GM18498 (cell line): Measurements from ENCODE around the gene TDRD15.
"Not testable (repeated sequence)": the region's sequence is repeated elsewhere in the genome, so short reads cannot be mapped to it uniquely, and the experiment has no call there.

Experiments
- ATAC-seq: cut with Tn5 transposase; IDR thresholded peaks from one replicate; pipeline ENCODE4 v1.9.1; 2021; ENCODE audit warnings: mild to moderate bottlenecking, moderate library complexity; ENCODE audit not compliant: unreplicated experiment

TDRD15 gene

DNA sequence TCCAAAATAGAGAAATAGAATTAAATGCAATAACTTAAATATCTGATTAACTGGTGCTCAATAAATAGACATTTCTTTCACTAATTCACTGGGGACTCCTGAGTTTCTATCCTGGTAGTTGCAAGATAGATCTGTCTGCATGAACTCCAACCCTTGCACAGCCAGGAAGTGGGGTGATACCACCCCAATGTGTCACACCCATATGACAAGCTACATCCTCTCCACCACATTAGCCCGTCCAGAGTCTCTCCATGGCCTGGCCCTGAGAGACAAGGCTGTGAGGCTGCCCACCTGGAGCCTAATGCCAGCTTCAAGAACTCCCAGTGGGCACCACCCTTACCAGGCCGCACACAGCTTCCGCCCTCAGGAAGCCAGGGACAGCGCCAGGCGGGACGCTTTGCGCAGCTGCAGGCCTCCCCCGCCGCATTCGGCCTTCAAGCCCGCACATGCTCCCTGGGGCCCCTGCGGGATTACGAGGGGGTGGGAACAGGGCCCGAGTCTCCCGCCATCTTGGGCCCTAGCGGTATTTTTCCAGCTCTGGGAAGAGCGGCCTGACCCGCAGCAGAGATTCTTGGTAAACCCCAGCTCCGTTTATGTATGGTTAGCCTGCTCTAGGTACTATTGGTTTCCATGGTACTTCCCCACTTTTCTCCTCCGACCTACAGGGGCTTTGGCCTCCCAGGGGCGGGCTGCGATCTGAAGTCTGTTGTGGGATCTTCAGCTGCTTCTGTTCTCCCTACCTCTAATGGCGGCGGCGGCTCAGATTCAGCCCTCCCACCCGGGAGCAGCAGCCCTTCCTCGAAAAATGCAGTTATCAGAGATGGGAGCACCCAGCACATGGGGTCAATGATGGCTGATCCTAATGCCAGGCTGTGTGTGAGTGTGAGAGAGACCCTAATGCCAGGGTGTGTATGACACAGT lies at the start of gene TDRD15:
TSS of gene TDRD15 (plus strand) at position 496 of the 921 bp plus-strand sequence. CDS start 13,500 bp downstream, outside the sequence.
- ATAC-seq, result no peak

DNA sequence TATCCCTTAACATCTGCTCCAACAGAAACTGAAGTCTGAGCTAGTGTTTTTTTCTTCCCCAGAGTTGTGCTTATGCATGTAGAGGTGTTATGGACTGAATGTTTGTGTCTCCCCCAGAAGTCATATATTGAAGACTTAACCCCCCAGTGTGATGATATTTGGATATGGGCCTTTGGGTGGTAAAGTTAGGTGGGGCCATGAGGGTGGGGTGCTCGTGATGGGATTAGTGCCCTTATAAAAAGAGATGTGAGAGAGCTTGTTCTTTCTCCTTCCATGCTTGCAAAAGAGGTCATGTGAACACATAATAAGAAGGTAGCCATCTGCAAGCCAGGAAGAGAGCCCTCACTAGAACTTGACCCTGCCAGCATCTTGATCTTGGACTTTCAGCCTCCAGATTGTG lies 45.5 kb upstream of the TDRD15 start:
- ATAC-seq, result no peak

DNA sequence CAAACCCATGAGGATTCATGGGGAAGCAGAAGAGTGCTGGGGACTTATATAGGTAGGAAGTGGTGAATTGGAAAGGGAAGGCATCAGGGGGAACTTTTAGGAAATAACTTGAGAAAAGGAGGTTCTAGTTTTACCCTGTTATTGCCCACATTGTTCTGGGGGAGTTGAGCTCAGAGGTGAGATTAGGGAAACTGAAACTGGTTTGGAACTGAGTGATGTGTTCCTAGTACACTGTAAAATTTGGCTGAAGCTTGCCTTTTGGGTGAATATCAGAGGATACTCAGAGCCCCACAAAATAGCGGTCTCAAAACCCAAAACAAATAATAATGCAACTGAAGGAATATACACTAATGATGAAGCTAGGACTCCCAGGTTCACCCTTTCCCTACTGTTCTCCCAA lies 40.3 kb upstream of the TDRD15 start:
- no peak for ATAC-seq

DNA sequence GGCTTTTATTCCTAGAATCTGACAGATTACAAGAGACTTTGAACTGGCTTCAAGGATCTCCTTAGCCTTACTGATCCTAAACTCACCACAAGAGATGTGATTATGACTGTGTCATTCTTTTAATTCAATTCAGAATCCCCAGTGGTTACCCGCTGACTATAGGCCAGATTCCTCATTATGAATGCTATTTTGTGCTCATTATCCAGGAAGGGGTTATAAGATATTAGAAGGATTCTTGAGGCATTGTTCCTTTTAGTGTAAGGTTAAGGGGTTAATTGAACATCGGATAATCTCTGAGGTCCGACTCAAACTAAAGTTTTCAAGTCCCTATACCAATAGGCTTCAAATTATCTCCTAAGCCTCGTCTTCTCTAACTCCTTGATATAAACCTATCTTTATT lies 39.4 kb upstream of the TDRD15 start:
- ATAC-seq, result no peak

DNA sequence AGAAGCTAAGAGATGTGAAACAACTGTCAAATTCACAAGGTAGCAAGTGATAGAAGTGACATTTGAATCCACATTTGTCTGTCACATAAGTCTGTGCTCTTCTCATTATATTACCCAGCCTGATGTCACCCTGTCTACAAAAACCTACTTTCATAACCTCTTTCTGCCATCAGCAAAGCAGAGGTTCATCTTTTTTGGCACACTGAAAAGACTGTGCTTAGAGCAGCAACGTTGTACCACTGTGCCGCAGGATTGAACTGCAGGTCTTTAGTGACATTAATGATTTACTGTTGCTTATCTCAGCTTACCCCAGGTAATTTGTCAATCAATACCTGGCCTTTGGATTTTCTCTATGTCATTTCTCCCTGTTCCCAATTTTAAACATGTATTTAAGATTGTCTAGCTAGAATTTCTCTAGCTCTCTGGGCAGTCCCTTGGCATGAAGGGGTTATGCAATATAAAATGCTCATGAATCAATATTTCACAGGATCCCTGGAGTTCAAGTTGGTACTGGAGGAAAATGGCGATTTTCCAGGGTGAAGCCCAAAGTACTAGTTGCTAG lies 31.4 kb upstream of the TDRD15 start:
- no peak for ATAC-seq

DNA sequence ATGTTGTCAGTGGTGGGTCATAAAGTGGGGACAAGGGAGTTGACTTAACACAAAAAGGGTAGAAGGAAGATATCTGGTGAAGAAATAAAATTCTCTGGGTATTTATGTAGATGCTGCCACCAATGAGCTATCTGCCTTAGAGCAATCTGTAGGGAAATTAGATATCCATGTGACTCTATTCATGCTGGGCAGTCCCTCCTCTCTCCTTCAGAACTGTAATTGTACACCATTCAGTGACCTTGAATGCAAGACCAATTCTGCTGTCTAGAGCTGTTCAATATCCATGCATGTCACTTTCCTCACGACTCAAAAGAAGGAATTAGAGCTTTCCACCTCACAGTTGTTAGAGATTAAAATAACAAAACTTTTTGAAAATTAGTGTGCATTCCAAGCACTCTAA lies 28.6 kb upstream of the TDRD15 start:
- ATAC-seq, result no peak

DNA sequence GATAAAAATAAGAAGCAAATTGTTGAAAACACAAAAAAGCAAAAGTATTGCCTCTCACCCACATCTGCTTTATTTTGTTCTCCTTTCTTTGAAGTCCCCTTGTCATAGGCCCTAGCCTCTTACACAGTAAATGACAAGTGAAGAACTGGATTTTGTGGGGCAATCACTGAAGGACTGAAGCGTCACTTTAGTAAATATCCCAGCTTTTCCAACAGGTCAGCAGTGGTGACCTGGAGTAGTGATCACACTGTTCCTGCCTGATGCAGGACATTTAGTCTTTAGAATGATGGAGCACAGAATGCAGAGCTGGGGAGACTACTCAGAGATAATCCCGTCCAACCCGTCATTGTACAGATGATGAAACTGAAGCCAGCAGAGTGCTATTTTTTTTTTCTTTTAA lies 28.1 kb upstream of the TDRD15 start:
- ATAC-seq, result no peak

DNA sequence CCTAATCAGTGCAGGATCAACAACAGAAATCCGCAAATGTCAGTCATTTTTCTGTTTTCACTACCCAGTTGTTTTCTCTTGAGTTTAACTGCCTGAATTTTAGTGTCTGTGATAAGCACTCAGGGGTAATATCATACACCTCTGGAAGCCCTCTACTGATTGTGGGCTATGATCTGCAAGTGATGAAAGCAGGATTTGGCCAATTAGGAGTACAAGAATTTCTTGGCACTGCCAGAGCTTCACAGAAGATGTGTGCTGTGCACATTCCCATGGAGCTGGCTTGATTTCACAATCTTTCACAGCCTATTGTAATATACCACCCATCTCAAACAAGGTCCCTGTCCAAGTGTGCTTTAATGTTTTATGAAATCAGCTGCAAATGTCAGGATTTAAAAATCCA lies 27.3 kb upstream of the TDRD15 start:
- ATAC-seq, result no peak

DNA sequence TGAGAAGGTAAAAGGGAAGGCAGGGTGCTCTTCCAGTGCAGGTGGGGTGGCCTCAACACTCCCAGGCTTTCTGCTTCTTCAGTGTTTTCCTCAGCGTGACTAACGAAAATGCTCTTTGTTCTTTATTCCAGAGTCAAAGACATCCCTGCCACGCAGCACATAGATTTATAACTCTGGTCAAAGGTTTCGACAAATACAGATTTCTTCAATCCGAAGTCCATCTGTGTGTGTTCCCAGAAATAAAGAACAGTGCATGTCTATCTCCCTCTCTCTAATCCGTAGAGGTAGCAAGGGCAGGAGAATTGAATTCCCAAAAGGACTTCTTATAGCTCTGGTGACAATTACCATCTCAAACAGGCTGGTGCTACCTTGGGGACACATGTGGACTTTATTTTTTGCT lies 26.4 kb upstream of the TDRD15 start:
- ATAC-seq, result no peak

DNA sequence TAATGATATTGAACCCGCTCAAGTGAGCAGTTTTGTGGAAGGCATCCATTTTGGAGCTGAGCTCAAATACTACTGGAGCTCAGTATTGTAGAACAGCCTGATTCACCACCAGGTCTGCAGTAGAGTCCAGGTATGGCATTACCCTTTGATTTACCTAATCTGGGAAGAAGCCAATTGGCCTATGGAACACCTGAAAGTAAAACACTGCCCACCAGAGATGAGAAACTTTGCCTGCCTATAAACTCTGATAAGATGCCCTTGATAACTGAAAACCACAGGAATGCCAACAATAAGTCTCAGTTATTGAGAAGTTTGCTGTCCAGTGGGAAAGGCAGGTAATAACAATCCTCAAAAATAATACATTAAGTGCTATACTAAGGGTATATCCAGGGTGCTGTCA lies 25.5 kb upstream of the TDRD15 start:
- no peak for ATAC-seq

DNA sequence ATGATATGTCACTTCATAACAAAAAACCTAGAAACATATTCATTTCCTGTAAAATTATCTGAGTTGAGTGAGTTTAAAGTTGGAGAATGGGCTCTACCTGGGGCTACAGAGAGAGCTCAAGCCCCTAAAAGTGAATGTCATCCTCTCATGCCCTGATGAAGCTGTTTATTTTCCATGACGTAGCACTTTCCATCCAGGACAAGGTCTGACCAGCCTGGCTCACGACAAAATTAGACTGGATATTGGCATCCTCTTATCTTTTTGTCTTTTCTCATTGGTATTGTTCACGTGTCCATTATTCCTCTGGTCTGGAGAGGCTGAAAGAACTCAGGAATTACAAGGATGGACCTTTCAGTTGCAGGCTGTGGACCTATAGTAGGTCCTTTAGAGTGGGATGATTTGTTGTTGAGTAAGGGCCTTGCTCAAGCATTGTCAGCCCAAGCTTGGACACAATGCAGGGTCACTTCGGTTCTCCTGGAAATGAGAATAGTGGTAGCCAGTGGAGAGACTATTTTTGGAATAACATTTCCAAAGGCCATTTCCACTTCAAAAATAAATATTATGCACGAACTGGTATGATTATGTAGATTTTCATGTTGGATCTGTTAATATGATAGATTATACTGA lies 24.4 kb upstream of the TDRD15 start:
- no peak for ATAC-seq

DNA sequence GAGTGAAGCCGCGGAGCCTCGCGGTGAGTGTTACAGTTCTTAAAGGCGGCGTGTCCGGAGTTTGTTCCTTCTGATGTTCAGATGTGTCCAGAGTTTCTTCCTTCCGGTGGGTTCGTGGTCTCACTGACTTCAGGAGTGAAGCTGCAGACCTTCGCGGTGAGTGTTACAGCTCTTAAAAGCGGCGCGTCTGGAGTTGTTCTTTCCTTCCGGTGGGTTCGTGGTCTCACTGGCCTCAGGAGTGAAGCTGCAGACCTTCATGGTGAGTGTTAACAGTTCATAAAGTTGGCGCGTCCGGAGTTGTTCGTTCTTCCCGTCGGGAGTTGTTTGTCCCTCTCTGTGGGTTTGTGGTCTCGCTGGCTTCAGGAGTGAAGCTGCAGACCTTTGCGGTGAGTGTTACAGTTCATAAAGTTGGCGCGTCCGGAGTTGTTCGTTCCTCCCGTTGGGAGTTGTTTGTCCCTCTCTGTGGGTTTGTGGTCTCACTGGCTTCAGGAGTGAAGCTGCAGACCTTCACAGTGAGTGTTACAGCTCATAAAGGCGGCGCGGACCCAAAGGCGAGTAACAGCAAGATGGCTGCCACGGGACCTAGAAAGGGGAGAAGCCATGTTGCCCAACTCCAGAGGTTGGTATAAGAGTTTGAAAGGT lies 22.1 kb upstream of the TDRD15 start:
- ATAC-seq, result not testable (repeated sequence)

DNA sequence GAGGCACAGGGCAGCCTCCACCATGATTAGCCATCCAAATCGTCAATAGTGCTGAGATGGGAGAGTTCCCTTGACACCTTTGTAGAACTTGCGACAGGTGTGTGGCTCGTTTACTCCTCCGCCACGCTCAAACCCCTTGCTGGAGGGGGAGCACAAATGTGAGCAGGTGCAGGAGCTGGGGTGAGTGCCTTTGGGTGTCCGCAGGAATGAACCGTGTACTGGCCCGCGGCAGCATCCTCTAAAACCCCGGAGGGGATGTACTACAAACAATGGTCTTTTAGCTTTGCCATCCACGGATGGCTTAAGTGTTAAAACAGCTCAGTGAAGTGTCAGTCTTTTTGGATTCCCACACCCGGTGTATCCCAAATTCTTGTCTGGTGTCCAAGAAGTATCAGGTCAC lies 21.4 kb upstream of the TDRD15 start:
- no peak for ATAC-seq

DNA sequence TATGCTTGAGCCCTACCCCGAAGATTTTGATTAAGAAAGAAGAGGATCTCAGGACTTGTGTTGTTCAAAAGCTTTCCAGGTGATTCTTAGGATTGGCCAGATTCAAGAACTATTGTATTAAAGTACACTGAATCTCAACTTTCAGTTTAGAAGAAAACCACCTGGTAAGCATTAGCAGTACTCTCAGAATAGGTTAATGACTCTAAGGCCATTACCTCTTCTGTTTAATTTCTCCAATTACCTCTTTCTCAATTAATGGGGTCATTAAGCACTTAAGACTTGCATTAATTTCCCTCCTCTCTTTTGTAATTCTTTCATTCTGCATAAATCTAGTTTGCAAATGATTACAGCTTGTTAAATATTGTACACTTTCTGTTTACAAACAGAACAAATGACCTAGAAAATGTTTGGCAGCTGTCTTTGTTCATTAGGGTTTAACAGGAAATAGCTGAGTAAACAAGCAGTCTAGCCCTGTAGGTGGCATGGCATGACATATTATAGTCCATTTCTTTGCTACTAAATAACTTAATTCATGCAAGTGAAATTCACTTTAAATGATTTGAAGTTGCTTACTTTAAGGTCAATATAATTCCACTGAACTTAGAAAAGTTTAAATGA lies 20.4 kb upstream of the TDRD15 start:
- ATAC-seq, result no peak

DNA sequence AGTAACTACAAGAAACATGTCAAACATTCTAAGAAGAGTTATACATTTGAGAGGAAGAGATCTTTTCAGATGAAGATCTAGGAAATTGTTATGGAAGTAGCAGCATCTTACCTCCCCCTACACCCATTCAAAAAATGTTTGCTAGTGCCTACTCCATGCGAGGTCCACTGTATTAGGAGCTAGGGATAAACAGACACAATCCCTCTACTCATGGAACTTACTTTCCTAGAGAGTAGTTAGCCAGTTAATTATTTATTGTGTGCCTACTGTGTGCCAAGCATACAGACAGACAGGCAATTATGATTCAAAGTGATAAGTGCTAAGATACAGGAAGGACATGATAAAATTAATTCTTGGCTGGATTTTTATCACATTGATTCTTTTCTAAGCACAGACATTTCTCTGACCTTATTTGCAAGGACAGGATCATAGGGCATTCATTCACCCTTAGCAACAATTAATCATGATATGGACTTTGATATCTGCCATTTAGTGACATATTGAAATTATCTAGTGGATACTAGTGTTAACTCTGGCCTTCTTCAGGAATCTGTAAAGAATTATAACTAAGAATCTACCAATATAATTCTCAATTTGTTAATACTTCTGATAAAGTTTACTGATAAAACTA lies 19.6 kb upstream of the TDRD15 start:
- no peak for ATAC-seq

DNA sequence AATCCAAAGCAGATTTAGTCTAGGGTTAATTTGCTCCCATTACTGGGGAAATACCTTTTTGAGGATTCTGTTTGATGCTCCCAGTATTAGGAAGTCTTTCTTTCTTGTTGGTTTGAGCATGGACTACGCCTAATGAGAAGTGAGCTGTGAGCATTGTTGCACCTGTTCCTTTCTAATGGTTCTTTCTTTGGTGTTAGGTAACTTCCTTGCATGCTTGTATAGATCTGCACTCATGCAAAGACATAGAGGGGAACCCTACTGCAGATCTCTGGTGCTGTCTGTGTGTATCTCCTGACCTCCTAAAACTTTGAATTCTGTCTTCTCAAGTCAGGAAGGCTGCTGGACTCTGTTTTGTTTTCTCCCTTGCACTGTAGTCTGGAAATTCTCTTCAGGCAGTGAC lies 12.8 kb upstream of the TDRD15 start:
- no peak for ATAC-seq

DNA sequence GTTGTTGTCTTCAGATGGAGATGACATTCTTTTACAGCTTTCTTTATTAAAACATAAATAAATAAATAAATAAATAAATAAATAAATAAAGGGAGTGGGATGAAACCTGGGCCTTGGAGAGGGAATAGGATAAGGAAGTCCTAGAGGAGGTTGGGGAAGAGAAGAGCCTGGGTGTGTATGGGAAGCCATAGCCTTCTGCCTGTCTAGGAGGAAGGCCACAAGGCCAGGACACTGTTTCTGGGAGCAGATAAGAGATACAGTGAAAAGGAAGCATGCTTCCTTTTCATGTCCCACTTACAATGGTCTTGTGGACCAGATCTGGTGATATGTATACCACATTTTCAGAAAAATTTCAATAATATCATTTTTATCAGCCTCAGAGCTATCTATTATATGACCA lies 6.1 kb upstream of the TDRD15 start:
- no peak for ATAC-seq

DNA sequence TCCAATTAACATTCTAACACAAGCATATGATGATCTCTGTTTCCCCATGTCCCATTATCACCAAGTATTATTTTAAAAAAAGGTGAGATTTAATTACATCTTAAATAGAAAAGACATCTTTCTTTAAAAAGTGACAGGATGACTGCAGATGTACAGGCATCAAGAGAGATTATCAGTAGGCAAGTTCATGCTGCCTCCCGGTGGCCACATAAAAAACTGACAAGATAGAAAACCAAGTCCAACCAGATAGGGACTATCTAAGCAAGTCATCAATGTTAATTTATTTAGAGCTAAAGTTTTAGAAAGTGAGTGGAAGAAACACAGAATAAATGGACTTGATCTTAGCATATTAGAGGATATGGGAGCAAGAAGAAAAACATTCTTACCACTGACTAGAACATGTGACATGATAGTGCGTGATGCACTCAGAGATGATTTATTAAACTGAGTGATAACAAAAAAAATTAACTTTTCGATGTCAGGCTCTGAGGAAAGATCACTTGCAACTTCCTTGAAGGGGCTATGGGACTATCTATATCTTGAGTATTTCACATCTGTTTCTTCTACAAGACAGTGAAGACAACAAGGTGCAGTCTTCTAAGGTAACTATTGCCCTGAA lies 5.4 kb upstream of the TDRD15 start:
- ATAC-seq, result no peak

DNA sequence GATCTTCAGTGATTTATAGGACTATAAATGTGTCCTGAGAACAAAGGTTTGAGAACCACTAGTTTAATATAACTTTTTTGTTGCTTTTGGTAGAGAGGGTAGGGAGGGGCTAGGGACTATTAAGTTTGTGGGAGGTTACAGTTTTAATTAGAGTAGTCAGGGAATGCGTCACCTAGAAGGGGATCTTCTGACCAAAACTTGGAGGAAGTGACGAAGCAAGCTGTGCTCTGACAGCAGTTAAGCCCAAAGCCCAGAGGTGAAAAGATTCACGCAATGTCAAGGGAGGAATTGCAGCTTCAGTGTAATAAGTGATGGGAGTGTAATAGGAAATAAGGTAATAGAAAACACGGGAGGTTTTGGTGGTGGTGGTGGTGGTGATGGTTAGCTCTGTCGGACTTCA lies 8.1 kb downstream of the TDRD15 start:
- ATAC-seq, result no peak

DNA sequence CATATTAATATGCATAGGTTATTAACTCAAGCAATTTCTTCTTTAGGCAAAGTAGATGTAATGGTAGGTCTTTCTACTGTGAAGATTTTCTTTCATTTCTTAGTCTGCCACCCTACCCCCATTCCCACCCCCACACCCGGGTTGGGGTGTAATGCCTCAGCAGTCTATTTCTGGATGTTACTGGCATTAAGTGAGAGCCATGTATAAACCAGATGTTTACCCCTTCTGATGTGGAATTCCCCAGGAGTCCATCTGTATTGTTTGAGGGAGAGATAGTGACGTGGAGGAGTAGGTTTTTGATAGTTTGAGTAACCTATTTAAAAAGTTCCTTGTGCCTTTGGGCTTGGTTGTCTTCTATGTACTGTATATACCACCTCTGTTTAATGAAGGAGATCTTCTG lies 11.8 kb downstream of the TDRD15 start:
- ATAC-seq, result no peak
